Kidney tubule cell (primary cell): ENCODE data around the gene MYEF2.
A peak's percentile ranks its signal among the peaks of the same experiment; 100 is the strongest.

ENCODE experiments used
- DNase-seq: peaks from one replicate; pipeline ENCODE4 v3.0.0-alpha.2; 2018; ENCODE audit warnings: low spot score

The MYEF2 gene

DNA sequence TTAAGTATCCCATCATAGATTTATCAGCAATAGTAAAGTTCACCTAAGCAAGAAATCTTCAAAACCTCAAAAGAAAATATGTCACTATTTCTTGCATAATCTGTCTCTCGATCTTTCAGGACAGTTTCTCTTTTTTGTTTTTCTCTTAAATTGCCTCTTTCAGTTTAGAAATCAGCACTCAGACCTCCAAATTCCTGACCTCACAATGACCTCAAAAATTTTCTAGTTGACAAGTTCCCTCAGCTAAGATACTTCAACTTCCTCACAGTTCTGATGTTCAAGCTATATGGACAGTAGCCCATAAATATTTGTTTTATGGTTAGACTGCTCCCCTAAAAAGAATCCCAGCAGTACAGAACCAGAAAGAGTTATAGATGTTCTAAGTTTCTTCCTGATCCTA, 33.2 kb downstream of the MYEF2 start:
- DNase-seq, result no peak

DNA sequence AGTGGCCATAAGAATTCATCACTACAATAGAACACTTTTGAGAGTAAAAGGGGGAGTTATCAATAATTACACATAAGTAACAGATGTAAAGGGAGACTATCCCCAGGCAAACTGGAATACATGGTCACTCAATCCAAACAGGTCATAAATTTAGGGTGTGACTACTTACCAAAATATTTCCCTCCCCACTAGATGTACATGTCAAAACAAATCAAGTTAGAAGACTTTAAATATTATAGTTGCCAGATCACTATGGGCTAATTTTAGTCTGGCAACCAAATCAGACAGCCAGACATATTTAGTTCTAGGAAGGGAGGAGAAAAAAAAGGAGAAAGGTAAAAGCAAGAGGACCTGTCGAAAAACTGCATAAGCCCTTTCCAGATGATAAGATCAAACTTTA, 34.2 kb downstream of the MYEF2 start:
- no peak for DNase-seq

GRCh38 chr15:48132874-48133273, 45.2 kb downstream of the MYEF2 start:
- no peak for DNase-seq

- no peak for DNase-seq
Observed at GRCh38 chr15:48131324-48131723, 46.8 kb downstream of the MYEF2 start.

DNA sequence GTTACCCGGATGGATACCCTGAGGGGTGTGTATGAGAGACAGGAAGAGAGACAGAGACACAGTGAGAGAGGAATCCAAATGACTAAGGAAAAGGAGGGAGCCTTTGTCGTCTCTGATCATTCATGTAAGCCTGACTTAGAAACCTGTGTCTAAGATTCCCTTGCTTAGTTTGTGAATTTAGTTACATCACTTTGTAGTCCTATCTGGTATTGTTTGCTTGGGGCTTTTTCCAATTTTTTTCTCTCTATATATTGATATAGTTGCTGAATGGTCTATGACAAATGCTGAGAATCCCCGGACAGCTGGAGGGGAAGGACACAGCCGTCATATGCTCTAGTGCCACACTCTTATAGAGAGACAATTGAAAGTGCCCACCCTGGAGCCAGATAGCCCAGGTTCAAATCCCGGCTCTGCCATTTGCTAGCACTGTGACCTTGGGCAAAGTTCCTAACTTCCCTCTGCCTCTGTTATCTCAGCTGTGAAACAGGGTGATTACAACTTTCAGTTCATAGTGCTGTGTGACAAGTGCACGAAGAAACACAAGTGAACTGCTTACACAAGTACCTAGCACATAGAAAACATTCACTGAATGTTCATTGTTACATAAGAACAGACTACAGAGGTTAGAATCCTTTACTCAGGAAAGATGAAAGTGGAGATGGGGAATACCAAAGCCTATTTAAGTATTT, 51.3 kb downstream of the MYEF2 start:
- no peak for DNase-seq

DNA sequence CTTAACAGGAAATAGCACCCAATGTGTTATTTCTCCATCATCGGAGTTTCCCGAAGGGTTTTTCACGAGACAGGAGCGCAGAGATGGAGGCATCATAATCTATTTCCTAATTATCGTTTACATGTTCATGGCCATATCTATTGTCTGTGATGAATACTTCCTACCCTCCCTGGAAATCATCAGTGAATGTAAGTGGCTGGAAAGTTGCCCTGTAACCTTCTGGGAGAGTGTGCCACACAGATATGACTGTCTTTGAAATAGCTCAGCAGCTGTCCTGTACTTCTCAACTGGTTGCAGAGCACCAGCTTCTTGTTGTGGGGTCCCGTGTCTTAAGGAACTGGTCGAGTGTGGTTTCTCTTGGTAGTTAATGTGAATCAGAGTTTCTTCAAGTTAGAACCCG, 56.2 kb downstream of the MYEF2 start:
- no peak for DNase-seq

DNA sequence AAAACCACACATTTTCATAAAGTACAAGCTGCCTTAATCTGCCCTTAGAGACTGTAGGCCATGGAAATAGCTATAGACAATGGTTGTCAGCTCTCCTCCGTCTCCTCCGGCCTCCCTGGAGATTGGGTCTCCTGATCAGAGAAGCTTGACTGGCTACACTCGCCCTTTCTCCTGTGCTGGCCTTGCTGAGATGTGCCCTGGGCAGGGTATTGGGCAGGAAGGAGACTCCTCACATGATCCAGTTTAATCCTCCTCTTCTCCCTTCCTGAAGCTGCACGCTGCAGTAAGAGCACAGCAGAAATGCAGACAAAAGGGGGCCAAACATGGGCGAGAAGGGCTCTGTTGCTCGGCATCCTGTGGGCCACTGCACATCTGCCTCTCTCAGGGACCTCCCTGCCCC, 57.4 kb downstream of the MYEF2 start, which contains the start of gene SLC24A5:
SLC24A5 (plus strand) TSS at position 246 of the 400 bp plus-strand sequence; CDS start at position 301, 55 bp downstream.
- DNase-seq, result no peak

DNA sequence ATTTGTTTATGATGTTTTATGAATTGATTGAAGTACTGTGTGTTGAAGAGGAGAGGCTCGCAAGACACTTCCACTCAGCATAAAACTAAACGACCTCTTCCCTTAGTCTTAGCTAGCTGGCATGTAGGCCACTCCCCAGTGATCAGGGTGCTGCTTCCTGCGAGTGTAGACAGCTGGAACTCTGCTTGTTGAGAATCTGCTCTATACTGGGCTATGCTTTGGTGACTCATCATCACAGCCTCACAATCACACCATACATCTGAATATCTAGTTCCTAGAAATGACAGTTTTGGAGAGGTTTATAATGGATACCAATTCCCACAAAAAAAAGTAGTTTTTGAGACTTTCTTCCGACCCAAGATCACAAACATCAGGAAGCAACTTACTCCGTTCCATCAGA, 58.8 kb downstream of the MYEF2 start:
- DNase-seq, result no peak

DNA sequence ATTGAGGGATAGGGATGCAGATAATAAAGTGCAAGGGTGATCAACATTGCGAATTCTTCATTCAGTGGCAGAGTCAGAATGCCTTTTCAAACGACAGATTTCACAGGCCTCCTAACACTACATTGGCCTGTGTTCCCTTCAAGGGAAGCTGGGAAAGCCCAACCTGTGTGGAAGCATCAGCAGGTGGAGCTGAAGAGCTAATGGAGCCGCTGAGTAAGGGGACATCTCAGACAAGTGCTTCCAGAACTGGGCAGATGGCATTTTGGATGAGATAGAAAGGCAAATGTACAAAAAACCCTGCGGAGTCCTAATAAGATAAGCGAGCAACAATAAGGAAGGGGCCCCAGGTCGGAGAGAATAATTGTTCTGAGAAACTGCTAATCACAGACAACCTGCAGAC, 65.9 kb downstream of the MYEF2 start:
- DNase-seq, result peak; percentile 31

GRCh38 chr15:48109856-48110531, 68.1 kb downstream of the MYEF2 start:
- DNase-seq, result no peak

DNA sequence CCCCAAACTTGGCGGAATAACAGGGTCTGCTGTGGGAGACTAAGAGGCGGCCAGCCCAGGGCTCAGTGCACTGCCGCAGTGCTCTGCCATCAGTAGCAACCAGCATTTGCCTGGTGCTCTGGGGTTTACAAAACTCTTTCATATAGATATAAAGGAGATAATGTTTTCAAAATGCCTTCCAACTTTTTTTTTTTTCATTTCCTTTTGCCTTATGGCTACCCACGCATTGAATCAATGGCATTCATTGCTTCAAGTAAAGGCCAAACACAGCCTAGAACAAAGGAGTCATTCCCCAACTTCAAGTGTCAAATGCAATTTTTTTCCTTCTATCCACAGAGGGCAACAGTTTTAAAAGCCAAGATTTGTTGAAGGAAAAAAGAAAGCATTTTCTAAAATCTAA, 68.9 kb downstream of the MYEF2 start:
- DNase-seq, result no peak

GRCh38 chr15:48105936-48106335, 72.2 kb downstream of the MYEF2 start:
- no peak for DNase-seq

DNA sequence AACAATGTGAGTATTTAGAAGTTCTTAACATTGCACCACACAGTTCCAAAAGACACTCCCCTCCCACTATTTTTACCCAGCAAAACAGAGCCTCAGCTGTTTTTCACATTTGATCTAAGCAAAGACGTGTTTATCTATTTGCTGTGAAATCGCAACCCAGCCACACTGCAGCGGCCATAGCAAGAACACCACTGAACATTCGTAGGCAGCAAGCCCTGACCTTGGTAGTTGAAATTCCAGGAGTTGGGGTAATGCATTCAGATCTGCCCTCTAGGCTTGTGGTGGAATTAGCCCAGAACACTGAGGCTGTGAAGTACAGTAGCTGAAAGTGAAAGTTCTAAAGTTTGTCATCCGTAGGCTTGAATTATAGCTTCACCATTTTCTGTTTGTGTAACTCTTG, 74.4 kb downstream of the MYEF2 start:
- DNase-seq, result peak; percentile 19

GRCh38 chr15:48102167-48102566, 75.9 kb downstream of the MYEF2 start:
- DNase-seq, result no peak

DNA sequence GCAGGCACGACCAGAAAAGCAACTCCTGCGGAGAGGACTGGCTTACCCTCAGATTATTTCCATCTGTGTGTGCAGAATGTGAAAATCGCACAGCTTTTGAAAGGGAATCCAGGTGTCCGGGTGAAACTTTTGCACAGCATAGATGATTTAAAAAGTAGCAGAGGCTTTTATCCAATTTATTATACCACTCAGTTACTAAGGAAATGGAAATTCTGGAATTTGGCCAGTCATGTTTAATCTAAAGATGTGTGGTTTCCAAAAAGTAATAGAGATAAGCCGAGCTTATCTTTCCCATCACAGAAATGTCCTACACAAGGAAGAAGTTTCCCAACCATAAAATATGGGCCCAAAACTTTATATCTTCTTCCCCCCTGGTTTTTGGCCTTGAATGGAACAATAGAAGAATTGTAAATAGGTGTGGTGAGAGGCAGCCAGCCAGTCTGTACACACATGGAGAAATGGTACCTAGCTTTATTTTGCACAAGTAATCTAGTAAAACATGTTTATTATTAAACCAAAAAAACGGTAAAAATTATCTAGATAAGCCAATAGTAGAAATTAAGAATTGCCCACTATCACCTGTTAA, 76.6 kb downstream of the MYEF2 start:
- DNase-seq, result no peak

GRCh38 chr15:48097264-48097663, 80.8 kb downstream of the MYEF2 start:
- no peak for DNase-seq

DNA sequence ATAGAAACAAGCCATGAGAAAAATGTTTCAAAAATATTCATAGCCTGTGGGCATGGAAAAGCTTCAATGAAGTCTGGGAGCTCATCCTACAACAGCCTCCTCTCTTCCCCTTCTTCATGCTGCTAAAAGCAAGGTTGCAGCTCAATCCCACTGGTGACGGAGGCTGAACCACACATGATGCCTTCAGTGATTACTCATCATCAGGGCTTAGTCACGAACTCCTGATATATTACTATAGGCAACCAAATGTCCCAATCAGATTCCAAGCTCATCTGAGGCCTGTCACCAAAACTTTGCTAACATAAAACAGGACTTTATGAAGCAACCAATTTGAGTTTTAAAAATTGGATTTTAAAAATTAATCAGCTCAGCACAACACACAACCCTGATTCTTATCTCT, 81.3 kb downstream of the MYEF2 start:
- peak; percentile 65 for DNase-seq

GRCh38 chr15:48096355-48096786, 81.7 kb downstream of the MYEF2 start:
- peak; percentile 34 for DNase-seq

GRCh38 chr15:48091522-48091921, 86.6 kb downstream of the MYEF2 start:
- no peak for DNase-seq

DNA sequence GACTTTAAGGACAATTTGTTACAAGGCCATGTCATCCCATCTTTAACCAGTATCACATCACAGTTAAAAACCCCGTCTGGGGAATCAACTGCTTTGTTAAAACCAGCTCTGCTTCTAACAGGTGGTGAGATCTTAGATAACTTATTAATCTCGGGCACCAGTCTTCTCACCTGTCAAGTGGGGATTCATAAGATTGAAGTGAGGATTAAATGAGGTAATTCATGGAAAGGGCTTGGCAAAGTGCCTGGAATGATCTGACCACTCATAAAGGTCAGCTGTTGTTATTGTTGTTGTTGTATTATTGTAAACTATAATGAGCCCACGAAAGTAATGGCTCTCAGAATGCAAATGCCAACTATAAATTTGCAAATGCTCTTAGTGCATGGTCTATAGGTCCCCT, 87.4 kb downstream of the MYEF2 start:
- no peak for DNase-seq

GRCh38 chr15:48090115-48090514, 88.0 kb downstream of the MYEF2 start:
- no peak for DNase-seq

DNA sequence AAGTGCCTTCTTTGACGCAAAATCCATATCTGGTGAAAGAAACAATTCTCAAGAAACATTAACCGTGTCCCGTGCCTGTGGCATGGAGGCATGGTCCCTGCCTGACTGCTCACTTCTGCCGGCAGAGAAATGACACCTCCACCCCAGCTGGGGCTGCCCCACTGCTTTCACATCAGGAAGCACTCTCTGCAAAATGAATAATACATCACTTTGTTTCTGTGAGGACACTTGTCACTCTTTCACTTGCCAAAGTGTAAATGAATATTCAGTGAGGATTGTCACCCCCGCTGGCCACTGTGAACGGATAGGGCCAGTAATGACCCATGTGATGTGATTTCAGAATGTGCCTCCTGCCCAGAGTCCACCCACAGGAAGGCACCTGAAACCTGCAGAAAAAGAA, 88.4 kb downstream of the MYEF2 start:
- peak; percentile 57 for DNase-seq

DNA sequence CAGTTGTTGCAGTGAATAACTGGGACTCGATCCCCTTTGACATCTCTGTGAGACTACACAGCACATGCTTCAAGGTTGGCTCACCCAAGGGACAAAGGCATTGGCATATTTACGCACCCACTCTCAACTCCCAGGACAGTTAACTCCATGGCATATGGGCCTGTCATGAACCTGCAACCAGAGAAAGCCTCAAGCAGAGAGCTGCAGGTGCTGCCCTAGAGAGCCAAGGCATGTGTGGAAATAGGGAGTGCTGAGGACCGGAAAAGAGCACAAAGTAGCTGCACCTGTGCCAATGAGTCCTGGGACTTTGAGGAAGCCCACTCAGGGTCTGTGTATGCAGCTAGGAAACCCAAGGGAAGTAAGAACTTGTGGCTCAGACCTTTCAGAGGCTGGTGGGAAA, 90.3 kb downstream of the MYEF2 start:
- DNase-seq, result no peak
